Hepatocyte (in vitro differentiated cells): ENCODE measurements around the gene CNIH3. TPM values are rescaled to one million over a fixed set of nuclear protein-coding genes. Genes with fewer than 3 reads are reported as not detected.

Source experiments
- DNase-seq: peaks from one replicate; pipeline ENCODE4 v3.0.0-alpha.2; 2016; ENCODE audit warnings: low spot score
- H2AFZ ChIP-seq: fragments of 200-600 bp; sonication (generic); 2 replicates; pipeline ENCODE4 v1.6.0; 2016; ENCODE audit warnings: antibody characterized with exemption, mild to moderate bottlenecking
- H3K27ac ChIP-seq: fragments of 200-600 bp; sonication (generic); 2 replicates; pipeline ENCODE4 v1.5.1; 2016; ENCODE audit warnings: mild to moderate bottlenecking
- H3K27me3 ChIP-seq: fragments of 200-600 bp; sonication (generic); 2 replicates; pipeline ENCODE4 v1.6.1; 2016
- H3K36me3 ChIP-seq: fragments of 200-600 bp; sonication (generic); replicated peaks from 2 replicates; pipeline ENCODE4 v1.5.1; 2016; ENCODE audit warnings: low read depth; ENCODE audit not compliant: insufficient read depth
- H3K4me1 ChIP-seq: fragments of 200-600 bp; sonication (generic); 2 replicates; pipeline ENCODE4 v1.5.1; 2016; ENCODE audit warnings: mild to moderate bottlenecking, moderate library complexity; ENCODE audit not compliant: insufficient read depth
- H3K4me2 ChIP-seq: fragments of 200-600 bp; sonication (generic); 2 replicates; pipeline ENCODE4 v1.6.0; 2016
- H3K4me3 ChIP-seq: fragments of 200-600 bp; sonication (generic); 2 replicates; pipeline ENCODE4 v1.5.1; 2016; ENCODE audit warnings: mild to moderate bottlenecking
- H3K79me2 ChIP-seq: fragments of 200-600 bp; sonication (generic); 2 replicates; pipeline ENCODE4 v1.6.0; 2017; ENCODE audit warnings: mild to moderate bottlenecking
- H3K9me2 ChIP-seq: fragments of 200-600 bp; sonication (generic); replicated peaks from 2 replicates; pipeline ENCODE4 v1.6.0; 2017; ENCODE audit warnings: mild to moderate bottlenecking; ENCODE audit not compliant: insufficient read depth
- H3K9me3 ChIP-seq: fragments of 200-600 bp; sonication (generic); 2 replicates; pipeline ENCODE4 v1.5.1; 2016; ENCODE audit warnings: low read depth, mild to moderate bottlenecking
- H4K20me1 ChIP-seq: fragments of 200-600 bp; sonication (generic); 2 replicates; pipeline ENCODE4 v1.6.0; 2016; ENCODE audit warnings: mild to moderate bottlenecking; ENCODE audit not compliant: insufficient read depth, poor library complexity, severe bottlenecking
- CTCF ChIP-seq: fragments of 200-600 bp; sonication (generic); IDR thresholded peaks from 2 replicates; pipeline ENCODE4 v1.5.1; 2016; ENCODE audit warnings: antibody characterized with exemption, mild to moderate bottlenecking; ENCODE audit not compliant: poor library complexity
- EZH2 ChIP-seq: fragments of 200-600 bp; sonication (generic); IDR thresholded peaks from 2 replicates; pipeline ENCODE4 v1.6.1; 2016; ENCODE audit warnings: antibody characterized with exemption, mild to moderate bottlenecking, borderline replicate concordance
- EZH2phosphoT487 ChIP-seq: fragments of 200-600 bp; sonication (generic); IDR thresholded peaks from one replicate; pipeline ENCODE4 v1.6.1; 2018; ENCODE audit warnings: antibody characterized with exemption, mild to moderate bottlenecking, low read depth, moderate library complexity; ENCODE audit not compliant: unreplicated experiment, severe bottlenecking
- WGBS: methylation state at CpG from one replicate; pipeline ENCODE4 v1.1.6; 2016; ENCODE audit warnings: low lambda C conversion rate; ENCODE audit errors: missing lambda C conversion rate; 5-methylcytosine and 5-hydroxymethylcytosine counted together
- polyA plus RNA-seq: library from polyadenylated mRNA; unstranded; fragments of >200 nt; fragmentation: Nextera tagmentation; extraction: Ambion mirVana; gene quantifications from 2 replicates; pipeline ENCODE4 v1.2.1, GENCODE V29; 2016
- total RNA-seq: library from RNA; depleted of rRNA; stranded (reverse); fragments of >200 nt; gene quantifications from 2 replicates; pipeline ENCODE4 v1.2.3, GENCODE V29; 2014

The CNIH3 gene
- total and polyA plus RNA-seq, 2 experiments from 2014 or later: 2.8 to 3.5 TPM

GRCh38 chr1:224579526-224579925 is 36.6 kb upstream of the CNIH3 start:
- no peaks in the 10 kb centered on the region for H3K4me1 ChIP-seq
- TF ChIP-seq EZH2phosphoT487 (no peak), CTCF (no peak), EZH2 (no peak)
- H3K79me2 ChIP-seq: no peaks in the 10 kb centered on the region
- H3K9me3 ChIP-seq: peaks cover 8% of the 10 kb centered on the region
- H4K20me1 ChIP-seq: no peaks in the 10 kb centered on the region
- no peak overlapping the region for H3K4me2 ChIP-seq
- WGBS: 40% methylated on average over 1 of the region's 1 CpG
- H3K4me3 ChIP-seq: no peak overlapping the region
- no peaks in the 10 kb centered on the region for H3K27me3 ChIP-seq
- no peak overlapping the region for H3K27ac ChIP-seq
- DNase-seq: no peak
- H3K9me2 ChIP-seq: no peaks in the 10 kb centered on the region
- H2AFZ ChIP-seq: no peak overlapping the region
- no peaks in the 10 kb centered on the region for H3K36me3 ChIP-seq

- Histone ChIP-seq H3K79me2 (no peaks in the 10 kb centered on the region), H3K9me2 (no peaks in the 10 kb centered on the region), H3K36me3 (no peaks in the 10 kb centered on the region), H3K4me2 (no peak overlapping the region), H3K4me3 (no peak overlapping the region), H3K4me1 (no peaks in the 10 kb centered on the region), H3K27me3 (no peaks in the 10 kb centered on the region), H3K9me3 (peaks cover 8% of the 10 kb centered on the region), H3K27ac (no peak overlapping the region), H2AFZ (no peak overlapping the region), H4K20me1 (no peaks in the 10 kb centered on the region)
- TF ChIP-seq EZH2: no peak
- no peak for TF ChIP-seq EZH2phosphoT487
- TF ChIP-seq CTCF: no peak
- no peak for DNase-seq
- WGBS: 93% methylated on average over 3 of the region's 3 CpGs
These were observed 36.1 kb upstream of the CNIH3 start for GRCh38 chr1:224580006-224580405.

- WGBS: 38% methylated on average over 1 of the region's 1 CpG
- no peaks in the 10 kb centered on the region for H3K36me3 ChIP-seq
- no peaks in the 10 kb centered on the region for H3K79me2 ChIP-seq
- no peak for DNase-seq
- no peaks in the 10 kb centered on the region for H4K20me1 ChIP-seq
- no peak overlapping the region for H2AFZ ChIP-seq
- TF ChIP-seq CTCF (no peak), EZH2 (no peak), EZH2phosphoT487 (no peak)
- no peak overlapping the region for H3K4me2 ChIP-seq
- H3K4me1 ChIP-seq: no peaks in the 10 kb centered on the region
- H3K27ac ChIP-seq: no peak overlapping the region
- no peaks in the 10 kb centered on the region for H3K9me2 ChIP-seq
- peaks cover 3% of the 10 kb centered on the region for H3K9me3 ChIP-seq
- no peak overlapping the region for H3K4me3 ChIP-seq
- no peaks in the 10 kb centered on the region for H3K27me3 ChIP-seq
These were observed 34.1 kb upstream of the CNIH3 start for GRCh38 chr1:224582041-224582440.

- DNase-seq: no peak
- H3K27ac ChIP-seq: no peak overlapping the region
- H3K9me3 ChIP-seq: no peaks in the 10 kb centered on the region
- H3K36me3 ChIP-seq: no peaks in the 10 kb centered on the region
- H4K20me1 ChIP-seq: no peaks in the 10 kb centered on the region
- H3K4me1 ChIP-seq: no peaks in the 10 kb centered on the region
- TF ChIP-seq CTCF (no peak), EZH2 (no peak), EZH2phosphoT487 (no peak)
- 95% methylated on average over 3 of the region's 3 CpGs for WGBS
- H2AFZ ChIP-seq: no peak overlapping the region
- H3K79me2 ChIP-seq: no peaks in the 10 kb centered on the region
- H3K27me3 ChIP-seq: no peaks in the 10 kb centered on the region
- no peak overlapping the region for H3K4me2 ChIP-seq
- H3K4me3 ChIP-seq: no peak overlapping the region
- no peaks in the 10 kb centered on the region for H3K9me2 ChIP-seq
These were observed 32.3 kb upstream of the CNIH3 start for GRCh38 chr1:224583774-224584173.
